ENCODE data around the gene NAALADL2.

The NAALADL2 gene

DNA sequence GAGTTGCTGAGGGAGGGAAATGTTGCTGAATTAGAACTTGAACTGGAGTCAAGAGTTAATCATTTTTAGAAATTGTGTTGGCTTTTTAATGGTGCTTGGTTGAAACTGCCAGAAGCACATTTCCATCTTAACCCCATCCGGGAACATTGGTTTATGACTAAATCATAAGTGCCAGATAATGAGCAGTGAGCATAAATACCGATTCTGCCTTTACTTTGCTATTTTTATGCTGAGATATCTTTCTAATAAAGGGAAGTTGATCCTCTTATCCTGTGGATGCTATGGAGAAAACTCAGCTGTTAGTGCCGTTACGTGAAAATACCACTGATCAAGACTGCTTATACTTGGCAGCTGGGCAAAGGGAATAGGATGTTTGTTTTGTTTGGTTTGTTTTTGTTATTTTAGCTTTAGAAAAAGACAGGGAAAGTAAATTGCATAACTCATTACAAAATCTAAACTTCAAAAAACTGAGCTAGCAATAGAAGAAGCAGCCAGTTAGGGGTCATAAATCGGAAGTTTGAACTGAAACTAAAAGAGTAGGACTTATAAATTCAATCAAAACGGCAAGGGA lies 813.1 kb downstream of the NAALADL2 start:
- peak overlapping the region; percentile 13 to 76 (median 20) for H3K27ac Mint-ChIP-seq
- H3K36me3 Mint-ChIP-seq (ENCODE audit: low read depth), result no peaks in the 10 kb centered on the region
- peaks cover 11% of the 10 kb centered on the region for H3K4me1 Mint-ChIP-seq
- H3K9me3 Mint-ChIP-seq, result no peaks in the 10 kb centered on the region
- no peaks in the 10 kb centered on the region for H3K27me3 Mint-ChIP-seq (ENCODE audit: low read depth)
- TF ChIP-seq, protein P1, sequence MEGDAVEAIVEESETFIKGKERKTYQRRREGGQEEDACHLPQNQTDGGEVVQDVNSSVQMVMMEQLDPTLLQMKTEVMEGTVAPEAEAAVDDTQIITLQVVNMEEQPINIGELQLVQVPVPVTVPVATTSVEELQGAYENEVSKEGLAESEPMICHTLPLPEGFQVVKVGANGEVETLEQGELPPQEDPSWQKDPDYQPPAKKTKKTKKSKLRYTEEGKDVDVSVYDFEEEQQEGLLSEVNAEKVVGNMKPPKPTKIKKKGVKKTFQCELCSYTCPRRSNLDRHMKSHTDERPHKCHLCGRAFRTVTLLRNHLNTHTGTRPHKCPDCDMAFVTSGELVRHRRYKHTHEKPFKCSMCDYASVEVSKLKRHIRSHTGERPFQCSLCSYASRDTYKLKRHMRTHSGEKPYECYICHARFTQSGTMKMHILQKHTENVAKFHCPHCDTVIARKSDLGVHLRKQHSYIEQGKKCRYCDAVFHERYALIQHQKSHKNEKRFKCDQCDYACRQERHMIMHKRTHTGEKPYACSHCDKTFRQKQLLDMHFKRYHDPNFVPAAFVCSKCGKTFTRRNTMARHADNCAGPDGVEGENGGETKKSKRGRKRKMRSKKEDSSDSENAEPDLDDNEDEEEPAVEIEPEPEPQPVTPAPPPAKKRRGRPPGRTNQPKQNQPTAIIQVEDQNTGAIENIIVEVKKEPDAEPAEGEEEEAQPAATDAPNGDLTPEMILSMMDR (IDR thresholded peaks at IDR 0.05; ENCODE audit: unreplicated experiment in 3 of 3), result no peak
- peak overlapping the region; percentile 51 to 75 (median 57) for H3K4me3 Mint-ChIP-seq

DNA sequence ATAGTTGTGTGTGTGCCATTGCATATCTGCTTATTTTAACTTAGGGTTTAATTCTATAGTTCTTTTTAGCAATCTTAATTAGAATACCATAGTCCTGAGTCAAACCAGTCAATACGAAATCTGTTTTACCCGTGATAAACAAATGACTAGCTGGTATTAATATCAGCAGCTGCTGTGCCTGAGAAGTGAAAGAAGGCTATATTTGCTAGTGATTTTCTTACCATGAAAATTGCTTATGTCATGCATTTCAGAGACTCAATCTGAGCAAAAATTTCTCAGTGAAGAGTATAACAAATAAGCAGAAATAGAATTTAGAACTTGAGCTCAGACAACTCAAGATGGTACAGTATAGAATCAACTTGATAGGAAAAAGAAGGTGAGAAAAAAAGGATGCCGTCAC lies 820.4 kb downstream of the NAALADL2 start:
- Mint-ChIP-seq H3K4me1 (peaks cover 6% of the 10 kb centered on the region), H3K36me3 (ENCODE audit: low read depth) (no peaks in the 10 kb centered on the region), H3K27ac (no peak overlapping the region), H3K27me3 (ENCODE audit: low read depth) (no peaks in the 10 kb centered on the region), H3K4me3 (no peak overlapping the region), H3K9me3 (peaks cover 3% of the 10 kb centered on the region)
- TF ChIP-seq, protein P1 (IDR thresholded peaks at IDR 0.05; ENCODE audit: unreplicated experiment in 3 of 3), result no peak

DNA sequence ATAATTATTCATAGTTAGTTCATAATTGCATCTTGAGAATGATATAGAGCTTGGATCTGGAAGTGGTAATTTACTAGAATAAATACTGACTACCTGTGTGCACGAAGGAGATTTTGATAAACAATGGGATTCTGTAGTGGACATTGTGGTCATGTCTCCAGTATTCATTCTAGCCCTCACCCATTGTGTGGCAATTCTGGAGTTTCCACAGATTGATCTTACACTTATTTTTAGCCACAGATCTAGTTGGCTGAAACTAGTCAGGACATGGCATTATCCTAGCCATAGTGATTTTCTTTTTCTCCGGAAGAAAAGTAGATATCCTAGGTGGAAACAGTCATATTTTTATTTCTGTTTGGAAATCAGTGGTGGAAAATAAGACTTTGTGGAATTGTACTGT lies 833.1 kb downstream of the NAALADL2 start:
- no peak overlapping the region for H3K27ac Mint-ChIP-seq
- TF ChIP-seq, protein P1 (IDR thresholded peaks at IDR 0.05; ENCODE audit: unreplicated experiment in 3 of 3), result no peak
- H3K36me3 Mint-ChIP-seq (ENCODE audit: low read depth), result no peaks in the 10 kb centered on the region
- H3K4me1 Mint-ChIP-seq, result no peaks in the 10 kb centered on the region
- no peak overlapping the region for H3K4me3 Mint-ChIP-seq
- no peaks in the 10 kb centered on the region for H3K27me3 Mint-ChIP-seq (ENCODE audit: low read depth)
- no peaks in the 10 kb centered on the region for H3K9me3 Mint-ChIP-seq

DNA sequence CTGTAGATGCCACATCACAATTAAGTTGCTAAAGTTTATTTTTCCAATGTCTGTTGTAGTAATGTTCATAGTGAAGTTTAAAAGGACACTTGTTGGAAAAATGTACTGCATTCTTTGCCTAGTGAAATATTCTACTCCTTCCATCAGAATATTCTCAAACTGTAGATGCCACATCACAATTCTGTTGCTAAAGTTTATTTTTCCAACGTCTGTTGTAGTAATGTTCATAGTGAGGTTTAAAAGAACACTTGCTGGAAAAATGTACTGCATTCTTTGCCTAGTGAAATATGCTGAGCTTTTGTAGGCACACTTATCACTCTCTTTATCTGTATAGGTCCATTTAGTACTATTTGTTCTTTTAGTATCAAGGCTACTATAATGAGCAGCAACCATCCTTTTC lies 836.1 kb downstream of the NAALADL2 start:
- no peaks in the 10 kb centered on the region for H3K36me3 Mint-ChIP-seq (ENCODE audit: low read depth)

DNA sequence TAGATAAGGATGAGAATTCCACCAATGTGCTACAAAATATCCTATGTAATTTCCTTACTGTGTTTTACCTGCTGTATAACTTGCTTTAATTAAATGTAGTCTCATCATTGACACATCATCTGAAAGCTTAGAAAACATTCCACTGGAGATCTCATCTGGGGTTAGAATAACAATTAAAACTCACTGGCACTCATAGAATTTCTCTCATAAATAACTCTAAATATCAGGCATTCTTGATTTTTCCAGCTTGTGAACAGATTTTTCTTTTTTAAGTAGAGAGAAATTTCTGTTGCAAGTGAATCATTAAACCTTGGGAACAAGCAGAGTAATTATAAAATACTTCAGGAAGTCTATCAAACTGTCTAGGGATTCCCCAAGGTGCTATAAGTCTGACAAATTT lies 843.8 kb downstream of the NAALADL2 start:
- H3K27ac Mint-ChIP-seq, result peak overlapping the region; percentile 7 to 24 (median 11)
- TF ChIP-seq, protein P1 (IDR thresholded peaks at IDR 0.05; ENCODE audit: unreplicated experiment in 3 of 3), result no peak
- no peaks in the 10 kb centered on the region for H3K9me3 Mint-ChIP-seq
- no peaks in the 10 kb centered on the region for H3K27me3 Mint-ChIP-seq (ENCODE audit: low read depth)
- no peaks in the 10 kb centered on the region for H3K36me3 Mint-ChIP-seq (ENCODE audit: low read depth)
- H3K4me3 Mint-ChIP-seq, result no peak overlapping the region
- H3K4me1 Mint-ChIP-seq, result peaks cover 10% of the 10 kb centered on the region

More for the DNA sequence above, 836.1 kb downstream of the NAALADL2 start:
- Mint-ChIP-seq H3K27me3 (ENCODE audit: low read depth) (no peaks in the 10 kb centered on the region), H3K4me3 (no peak overlapping the region), H3K4me1 (no peaks in the 10 kb centered on the region), H3K27ac (no peak overlapping the region), H3K9me3 (no peaks in the 10 kb centered on the region)
- TF ChIP-seq, protein P1 (IDR thresholded peaks at IDR 0.05; ENCODE audit: unreplicated experiment in 3 of 3), result no peak

DNA sequence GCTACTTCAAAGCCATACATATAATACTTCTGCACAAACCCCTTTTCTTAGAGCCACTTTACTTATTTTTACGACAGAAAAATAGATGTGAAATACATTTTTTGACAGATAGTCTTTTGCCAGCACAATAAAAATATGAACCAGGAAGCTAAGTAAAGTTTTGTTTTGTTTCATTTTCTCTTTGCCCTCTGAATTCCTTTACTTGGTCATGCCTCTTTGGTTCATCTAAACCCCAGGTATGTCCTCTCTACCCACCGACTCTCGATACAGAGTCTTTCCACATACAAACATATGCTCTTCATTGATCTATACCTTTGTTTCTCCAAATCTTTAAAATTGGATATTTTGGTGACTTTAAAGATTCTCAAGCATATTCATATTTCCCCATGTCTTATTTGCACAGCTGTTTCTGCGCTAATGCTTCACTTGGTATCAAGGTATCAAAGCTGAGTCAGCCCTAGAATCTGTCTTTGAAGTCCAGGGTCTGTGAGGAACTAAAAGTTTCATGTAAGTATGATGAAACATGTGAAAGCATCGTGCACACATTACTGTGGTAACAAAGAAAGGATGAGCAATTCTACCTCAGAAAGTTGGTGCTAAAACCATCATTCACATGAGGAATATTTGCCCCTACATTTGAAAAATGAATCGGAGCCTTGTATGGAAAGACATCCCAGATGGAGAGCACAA lies 845.4 kb downstream of the NAALADL2 start:
- Mint-ChIP-seq H3K4me3 (no peak overlapping the region), H3K4me1 (peaks cover 10% of the 10 kb centered on the region), H3K9me3 (no peaks in the 10 kb centered on the region), H3K36me3 (ENCODE audit: low read depth) (no peaks in the 10 kb centered on the region), H3K27me3 (ENCODE audit: low read depth) (no peaks in the 10 kb centered on the region), H3K27ac (no peak overlapping the region)
- TF ChIP-seq, protein P1 (IDR thresholded peaks at IDR 0.05; ENCODE audit: unreplicated experiment in 3 of 3), result no peak
